ENCODE results near the gene SLC7A14.

- TF ChIP-seq EZH2 (IDR thresholded peaks at IDR 0.05) (no peak), POLR2AphosphoS5 (IDR thresholded peaks at IDR 0.05; ENCODE audit: borderline replicate concordance, low read depth, low read length) (no peak), FOXP2 (optimal IDR thresholded peaks at IDR 0.05; ENCODE audit: control extremely low read depth, extremely low read length, insufficient read depth) (no peak)
These were observed 86.2 kb downstream of the SLC7A14 start for GRCh38 chr3:170499562-170500156.
